OCI-LY7 (cell line): ENCODE results near the gene RAB40C. TPM values are rescaled to one million over a fixed set of nuclear protein-coding genes. Genes with fewer than 3 reads are reported as not detected.

Experiments used
- BruUV-seq: library from RNA; stranded (reverse); fragments of 400-500 nt; replicated peaks from 2 replicates; lab custom pipeline; 2021; lab: Mats Ljungman, UMichigan
- CTCF ChIA-PET: fragments of 300-600 bp; sonication (Branson Sonifier 250); formaldehyde crosslinking; loops from one replicate; lab custom pipeline; 2022; ENCODE audit warnings: antibody characterized with exemption; ENCODE audit not compliant: unreplicated experiment; lab: Charles Lee
- POLR2A ChIA-PET: fragments of 300-600 bp; sonication (Branson Sonifier 250); formaldehyde crosslinking; loops from one replicate; lab custom pipeline; 2022; ENCODE audit warnings: antibody characterized with exemption; lab: Charles Lee
- DNase-seq: peaks from one replicate; pipeline ENCODE4 v3.0.0-alpha.2; 2015; ENCODE audit warnings: low spot score
- H2AFZ ChIP-seq: fragments of 200-600 bp; sonication (generic), shearing (Covaris generic); 2 replicates; pipeline ENCODE4 v1.6.1; 2014; ENCODE audit warnings: mild to moderate bottlenecking, antibody characterized with exemption, low read length, moderate library complexity
- H3K27ac ChIP-seq: fragments of 200-600 bp; sonication (generic); 2 replicates; pipeline ENCODE4 v1.5.1; 2014; ENCODE audit warnings: mixed run types, low read depth, mild to moderate bottlenecking, moderate library complexity, low read length, inconsistent platforms; ENCODE audit not compliant: poor library complexity, severe bottlenecking
- H3K36me3 ChIP-seq: fragments of 200-600 bp; sonication (generic); 2 replicates; pipeline ENCODE4 v1.6.1; 2014; ENCODE audit warnings: mild to moderate bottlenecking, antibody characterized with exemption, low read length, moderate library complexity, mixed read lengths; ENCODE audit not compliant: insufficient read depth
- H3K4me1 ChIP-seq: fragments of 200-600 bp; sonication (generic); 2 replicates; pipeline ENCODE4 v1.5.1; 2014; ENCODE audit warnings: mild to moderate bottlenecking, low read length; ENCODE audit not compliant: insufficient read depth, poor library complexity, severe bottlenecking
- H3K4me2 ChIP-seq: fragments of 200-600 bp; sonication (generic); 2 replicates; pipeline ENCODE4 v1.6.1; 2014; ENCODE audit warnings: mild to moderate bottlenecking, low read length
- H3K4me3 ChIP-seq: fragments of 200-600 bp; sonication (generic); 2 replicates; pipeline ENCODE4 v1.5.1; 2014; ENCODE audit warnings: mild to moderate bottlenecking, low read depth, low read length; ENCODE audit not compliant: poor library complexity, severe bottlenecking
- H3K79me2 ChIP-seq: fragments of 200-600 bp; sonication (generic); 2 replicates; pipeline ENCODE4 v1.6.1; 2016; ENCODE audit warnings: low read depth, mild to moderate bottlenecking, low read length, moderate library complexity, mixed read lengths; ENCODE audit not compliant: insufficient read depth
- H3K9me2 ChIP-seq: fragments of 200-600 bp; sonication (generic); 2 replicates; pipeline ENCODE4 v1.6.1; 2016; ENCODE audit warnings: mild to moderate bottlenecking, low read length, mixed read lengths; ENCODE audit not compliant: insufficient read depth
- H3K9me3 ChIP-seq: fragments of 200-600 bp; sonication (generic); 2 replicates; pipeline ENCODE4 v1.6.1; 2014; ENCODE audit warnings: mild to moderate bottlenecking, mixed run types, low read length, mixed read lengths
- H4K20me1 ChIP-seq: fragments of 200-600 bp; sonication (generic); 2 replicates; pipeline ENCODE4 v1.6.1; 2014; ENCODE audit warnings: mild to moderate bottlenecking, antibody characterized with exemption, low read length, moderate library complexity, mixed read lengths; ENCODE audit not compliant: insufficient read depth
- CTCF ChIP-seq: fragments of 200-600 bp; sonication (generic); conservative IDR thresholded peaks from 2 replicates; pipeline ENCODE4 v1.5.1; 2014; ENCODE audit warnings: mild to moderate bottlenecking, antibody characterized with exemption, low read length, moderate library complexity, mixed read lengths
- EZH2phosphoT487 ChIP-seq: fragments of 200-600 bp; sonication (generic); IDR thresholded peaks from 2 replicates; pipeline ENCODE4 v1.6.1; 2018; ENCODE audit warnings: low read depth, borderline replicate concordance, mild to moderate bottlenecking, mixed run types, antibody characterized with exemption, low read length, moderate library complexity, mixed read lengths
- intact Hi-C: fragments of 100-400 bp; cut with micrococcal nuclease; formaldehyde crosslinking; loops from one replicate; pipeline ENCODE4 v1.10.0; 2022; ENCODE audit not compliant: unreplicated experiment
- total RNA-seq, 2 experiments: library from RNA; depleted of rRNA in 1 of 2; stranded (reverse); fragments of >200 nt in 1 of 2; shearing (Covaris generic) in 1 of 2; gene quantifications; 2 replicates each; pipeline ENCODE4 v1.2.3, GENCODE V29; 2014 to 2022

Gene RAB40C
- total RNA-seq, 2 experiments from 2014 or later, result 19.3 to 20.9 TPM

- no peaks in the 10 kb centered on the region for H3K36me3 ChIP-seq
- no peaks in the 10 kb centered on the region for H3K4me1 ChIP-seq
- no TSS peak for BruUV-seq
- H3K9me2 ChIP-seq, result no peaks in the 10 kb centered on the region
- H3K27ac ChIP-seq, result no peak overlapping the region
- no peak overlapping the region for H2AFZ ChIP-seq
- intact Hi-C loops, result no loop called here
- no peaks in the 10 kb centered on the region for H4K20me1 ChIP-seq
- H3K79me2 ChIP-seq, result no peaks in the 10 kb centered on the region
- no peak for TF ChIP-seq EZH2phosphoT487
- no peak for TF ChIP-seq CTCF
- no peak overlapping the region for H3K4me2 ChIP-seq
- no peak overlapping the region for H3K4me3 ChIP-seq
- H3K9me3 ChIP-seq, result no peaks in the 10 kb centered on the region
- POLR2A ChIA-PET, result no interaction called here
- CTCF ChIA-PET, result no interaction called here
- DNase-seq, result no peak
Measured at GRCh38 chr16:616733-617586, 27.1 kb downstream of the RAB40C start.

GRCh38 chr16:617855-618254 is 28.0 kb downstream of the RAB40C start:
- no peaks in the 10 kb centered on the region for H3K36me3 ChIP-seq
- no TSS peak for BruUV-seq
- no peaks in the 10 kb centered on the region for H3K9me3 ChIP-seq
- no peaks in the 10 kb centered on the region for H3K9me2 ChIP-seq
- no peaks in the 10 kb centered on the region for H3K79me2 ChIP-seq
- H3K4me3 ChIP-seq, result no peak overlapping the region
- CTCF ChIA-PET, result no interaction called here
- POLR2A ChIA-PET, result no interaction called here
- intact Hi-C loops, result no loop called here
- H3K4me2 ChIP-seq, result no peak overlapping the region
- H3K4me1 ChIP-seq, result no peaks in the 10 kb centered on the region
- no peaks in the 10 kb centered on the region for H4K20me1 ChIP-seq
- H3K27ac ChIP-seq, result no peak overlapping the region
- H2AFZ ChIP-seq, result no peak overlapping the region
- DNase-seq, result no peak
- TF ChIP-seq EZH2phosphoT487 (no peak), CTCF (no peak)

- Histone ChIP-seq H3K36me3 (no peaks in the 10 kb centered on the region), H3K4me2 (no peak overlapping the region), H3K4me3 (no peak overlapping the region), H2AFZ (no peak overlapping the region), H3K9me3 (no peaks in the 10 kb centered on the region), H3K9me2 (no peaks in the 10 kb centered on the region), H4K20me1 (no peaks in the 10 kb centered on the region), H3K4me1 (no peaks in the 10 kb centered on the region), H3K79me2 (no peaks in the 10 kb centered on the region), H3K27ac (no peak overlapping the region)
- CTCF ChIA-PET, result no interaction called here
- POLR2A ChIA-PET, result no interaction called here
- intact Hi-C loops, result no loop called here
- no peak for DNase-seq
- BruUV-seq, result no TSS peak
- no peak for TF ChIP-seq EZH2phosphoT487
- TF ChIP-seq CTCF, result no peak
Measured at GRCh38 chr16:619476-620100, 29.7 kb downstream of the RAB40C start.
